HG03354 (cell line): ENCODE results near the gene FADD.

Source experiments
- ATAC-seq: cut with Tn5 transposase; IDR thresholded peaks from one replicate; pipeline ENCODE4 v1.9.1; 2021; ENCODE audit warnings: mild to moderate bottlenecking; ENCODE audit not compliant: unreplicated experiment, poor library complexity, severe bottlenecking

Gene FADD

GRCh38 chr11:70229737-70230136 lies 26.6 kb downstream of the FADD start:
- ATAC-seq: no peak

GRCh38 chr11:70230151-70230839 lies 27.2 kb downstream of the FADD start:
- no peak for ATAC-seq

- no peak for ATAC-seq
These were observed 28.0 kb downstream of the FADD start for GRCh38 chr11:70230840-70231710.

GRCh38 chr11:70233034-70233433 lies 29.9 kb downstream of the FADD start:
- ATAC-seq: no peak

GRCh38 chr11:70233511-70233934 lies 30.4 kb downstream of the FADD start:
- no peak for ATAC-seq

- no peak for ATAC-seq
These were observed 30.9 kb downstream of the FADD start for GRCh38 chr11:70233962-70234361.

GRCh38 chr11:70240337-70240736 lies 37.2 kb downstream of the FADD start:
- ATAC-seq: no peak

- no peak for ATAC-seq
These were observed 38.6 kb downstream of the FADD start for GRCh38 chr11:70241709-70242108.

- no peak for ATAC-seq
These were observed 39.8 kb downstream of the FADD start for GRCh38 chr11:70242885-70243284.

- no peak for ATAC-seq
These were observed 41.0 kb downstream of the FADD start for GRCh38 chr11:70243912-70244652.

GRCh38 chr11:70244698-70245097 lies 41.6 kb downstream of the FADD start:
- ATAC-seq: no peak

- ATAC-seq: no peak
These were observed 43.1 kb downstream of the FADD start for GRCh38 chr11:70246196-70246595.

- no peak for ATAC-seq
These were observed 44.1 kb downstream of the FADD start for GRCh38 chr11:70247042-70247709.

- ATAC-seq: no peak
These were observed 44.6 kb downstream of the FADD start for GRCh38 chr11:70247710-70248072.

GRCh38 chr11:70250876-70251658 lies 48.0 kb downstream of the FADD start:
- ATAC-seq: no peak

GRCh38 chr11:70251659-70252321 lies 48.7 kb downstream of the FADD start:
- ATAC-seq: no peak

- ATAC-seq: no peak
These were observed 49.7 kb downstream of the FADD start for GRCh38 chr11:70252844-70253243.

GRCh38 chr11:70255477-70256116 lies 52.5 kb downstream of the FADD start:
- ATAC-seq: no peak
